GM12878 (cell line): ENCODE data around the gene ASRGL1. TPM values are rescaled to one million over a fixed set of nuclear protein-coding genes. Genes with fewer than 3 reads are reported as not detected.

Source experiments
- CEBPB ChIP-seq, 2 experiments: fragments of 150-350 bp in 1 of 2; IDR thresholded peaks; 2 replicates each; pipeline ENCODE4 v1.6.1; 2012 to 2014; ENCODE audit warnings: low read depth in 2 of 2, low read length in 2 of 2, borderline replicate concordance in 1 of 2, inconsistent platforms in 1 of 2
- FOXK2 ChIP-seq: fragments of 450-650 bp; IDR thresholded peaks from 2 replicates; pipeline ENCODE4 v1.6.1; 2017; ENCODE audit warnings: mild to moderate bottlenecking, moderate library complexity
- JUNB ChIP-seq: IDR thresholded peaks from 2 replicates; pipeline ENCODE4 v1.6.1; 2016; ENCODE audit warnings: antibody characterized with exemption, mild to moderate bottlenecking
- NR2C1 ChIP-seq: fragments of 450-650 bp; IDR thresholded peaks from 2 replicates; pipeline ENCODE4 v1.6.1; 2017; ENCODE audit warnings: antibody characterized with exemption, mild to moderate bottlenecking, moderate library complexity
- SIX5 ChIP-seq: IDR thresholded peaks from 2 replicates; pipeline ENCODE4 v1.6.1; 2011; ENCODE audit warnings: mild to moderate bottlenecking, low read depth, low read length, moderate library complexity; ENCODE audit not compliant: severe bottlenecking
- STAT1 ChIP-seq: fragments of 450-650 bp; conservative IDR thresholded peaks from 2 replicates; pipeline ENCODE4 v1.6.1; 2014; ENCODE audit warnings: antibody characterized with exemption, mild to moderate bottlenecking
- polyA plus RNA-seq, 11 experiments: library from polyadenylated mRNA; depleted of rRNA in 4 of 11; unstranded in 6 of 11; stranded (reverse) in 5 of 11; fragments of >200 nt; fragmentation: Nextera tagmentation in 4 of 11; fragmentation: Illumina TruSeq in 1 of 11; extraction: Ambion mirVana in 4 of 11; extraction: Trizol in 1 of 11; gene quantifications; 1 replicate in 1 of 11; 2 replicates in 10 of 11; pipeline versions ENCODE4 v1.2.1 to v1.2.3, GENCODE V29; 2011 to 2016; ENCODE audit warnings: inconsistent platforms in 2 of 11, missing spikeins in 2 of 11, low read depth in 1 of 11
- total RNA-seq, 4 experiments: library from RNA; depleted of rRNA in 3 of 4; stranded (reverse); fragments of >200 nt in 3 of 4; fragmentation: Illumina TruSeq in 1 of 4; extraction: Trizol in 1 of 4; gene quantifications; 2 replicates each; pipeline versions ENCODE4 v1.2.1 to v1.2.3, GENCODE V29; 2013 to 2021
- TF ChIP-seq, protein P1 (sequence below): IDR thresholded peaks from 2 replicates; pipeline ENCODE4 v1.6.1; 2012; ENCODE audit warnings: low read depth, low read length, improper control_type of control experiment
- TF ChIP-seq, protein P2 (sequence below): fragments of 450-650 bp; IDR thresholded peaks from 2 replicates; pipeline ENCODE4 v1.6.1; 2017; ENCODE audit warnings: mild to moderate bottlenecking, moderate library complexity
- TF ChIP-seq, protein P3 (sequence below): IDR thresholded peaks from 2 replicates; pipeline ENCODE4 v1.6.1; 2012; ENCODE audit warnings: improper control_type of control experiment, low read depth, low read length; ENCODE audit not compliant: insufficient replicate concordance

The ASRGL1 gene
- total and polyA plus RNA-seq, 10 of the 15 experiments (the other 5 are each of a cell fraction or from before 2014, with no cell fraction given), result 0.97 to 24.5 (median 4.8) TPM

DNA sequence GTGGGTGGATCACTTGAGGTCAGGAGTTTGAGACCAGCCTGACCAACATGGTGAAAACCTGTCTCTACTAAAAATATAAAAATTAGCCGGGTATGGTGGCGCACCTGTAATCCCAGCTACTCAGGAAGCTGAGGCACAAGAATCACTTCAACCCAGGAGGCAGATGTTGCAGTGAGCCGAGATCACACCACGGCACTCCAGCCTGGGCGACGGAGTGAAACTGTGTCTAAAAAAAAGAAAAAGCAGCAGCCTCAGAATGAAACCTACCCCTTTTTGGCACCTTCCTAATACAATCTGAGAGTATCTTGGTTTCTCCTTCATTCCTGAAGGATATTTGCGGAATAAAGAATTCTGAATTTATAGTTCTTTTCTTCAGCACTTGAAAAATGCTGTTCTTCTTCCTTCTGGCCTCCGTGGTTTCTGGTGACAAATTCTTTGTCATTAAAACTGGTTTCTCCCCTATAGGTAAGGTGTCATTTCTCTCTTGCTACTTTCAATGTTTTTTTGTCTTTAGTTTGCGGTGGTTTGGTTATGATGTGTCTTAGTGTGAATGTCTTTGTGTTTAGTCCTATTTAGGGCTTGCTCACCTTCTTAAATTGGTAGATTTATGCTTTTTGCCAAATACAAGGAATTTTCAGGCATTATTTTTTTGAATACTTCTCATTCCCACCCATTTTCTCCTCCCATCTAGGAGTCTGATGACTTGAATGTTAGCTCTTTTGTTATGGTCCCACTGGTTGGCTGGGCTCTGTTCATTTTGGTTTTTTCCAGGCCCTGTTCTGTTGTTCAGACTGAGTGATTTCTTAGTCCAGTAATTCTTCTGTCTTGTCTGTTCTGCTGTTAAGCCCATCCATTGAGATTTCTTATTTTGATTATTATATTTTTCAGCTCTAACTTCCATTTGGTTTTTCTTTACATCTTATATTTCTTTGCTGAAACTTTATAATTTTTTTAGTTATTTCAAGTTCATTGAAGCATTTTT is 15.4 kb downstream of the ASRGL1 start (continued):
- TF ChIP-seq SIX5, result no peak
- TF ChIP-seq JUNB, result peak; percentile 35; the same call in 1 of the 2 replicates
- TF ChIP-seq, protein P1, sequence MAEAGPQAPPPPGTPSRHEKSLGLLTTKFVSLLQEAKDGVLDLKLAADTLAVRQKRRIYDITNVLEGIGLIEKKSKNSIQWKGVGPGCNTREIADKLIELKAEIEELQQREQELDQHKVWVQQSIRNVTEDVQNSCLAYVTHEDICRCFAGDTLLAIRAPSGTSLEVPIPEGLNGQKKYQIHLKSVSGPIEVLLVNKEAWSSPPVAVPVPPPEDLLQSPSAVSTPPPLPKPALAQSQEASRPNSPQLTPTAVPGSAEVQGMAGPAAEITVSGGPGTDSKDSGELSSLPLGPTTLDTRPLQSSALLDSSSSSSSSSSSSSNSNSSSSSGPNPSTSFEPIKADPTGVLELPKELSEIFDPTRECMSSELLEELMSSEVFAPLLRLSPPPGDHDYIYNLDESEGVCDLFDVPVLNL, result no peak
- no peak for TF ChIP-seq FOXK2
- TF ChIP-seq, protein P2, sequence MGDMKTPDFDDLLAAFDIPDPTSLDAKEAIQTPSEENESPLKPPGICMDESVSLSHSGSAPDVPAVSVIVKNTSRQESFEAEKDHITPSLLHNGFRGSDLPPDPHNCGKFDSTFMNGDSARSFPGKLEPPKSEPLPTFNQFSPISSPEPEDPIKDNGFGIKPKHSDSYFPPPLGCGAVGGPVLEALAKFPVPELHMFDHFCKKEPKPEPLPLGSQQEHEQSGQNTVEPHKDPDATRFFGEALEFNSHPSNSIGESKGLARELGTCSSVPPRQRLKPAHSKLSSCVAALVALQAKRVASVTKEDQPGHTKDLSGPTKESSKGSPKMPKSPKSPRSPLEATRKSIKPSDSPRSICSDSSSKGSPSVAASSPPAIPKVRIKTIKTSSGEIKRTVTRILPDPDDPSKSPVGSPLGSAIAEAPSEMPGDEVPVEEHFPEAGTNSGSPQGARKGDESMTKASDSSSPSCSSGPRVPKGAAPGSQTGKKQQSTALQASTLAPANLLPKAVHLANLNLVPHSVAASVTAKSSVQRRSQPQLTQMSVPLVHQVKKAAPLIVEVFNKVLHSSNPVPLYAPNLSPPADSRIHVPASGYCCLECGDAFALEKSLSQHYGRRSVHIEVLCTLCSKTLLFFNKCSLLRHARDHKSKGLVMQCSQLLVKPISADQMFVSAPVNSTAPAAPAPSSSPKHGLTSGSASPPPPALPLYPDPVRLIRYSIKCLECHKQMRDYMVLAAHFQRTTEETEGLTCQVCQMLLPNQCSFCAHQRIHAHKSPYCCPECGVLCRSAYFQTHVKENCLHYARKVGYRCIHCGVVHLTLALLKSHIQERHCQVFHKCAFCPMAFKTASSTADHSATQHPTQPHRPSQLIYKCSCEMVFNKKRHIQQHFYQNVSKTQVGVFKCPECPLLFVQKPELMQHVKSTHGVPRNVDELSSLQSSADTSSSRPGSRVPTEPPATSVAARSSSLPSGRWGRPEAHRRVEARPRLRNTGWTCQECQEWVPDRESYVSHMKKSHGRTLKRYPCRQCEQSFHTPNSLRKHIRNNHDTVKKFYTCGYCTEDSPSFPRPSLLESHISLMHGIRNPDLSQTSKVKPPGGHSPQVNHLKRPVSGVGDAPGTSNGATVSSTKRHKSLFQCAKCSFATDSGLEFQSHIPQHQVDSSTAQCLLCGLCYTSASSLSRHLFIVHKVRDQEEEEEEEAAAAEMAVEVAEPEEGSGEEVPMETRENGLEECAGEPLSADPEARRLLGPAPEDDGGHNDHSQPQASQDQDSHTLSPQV, result no peak
- no peak for TF ChIP-seq CEBPB (IDR thresholded peaks at IDR 0.05; ENCODE audit: borderline replicate concordance in 1 of 2, low read depth in 2 of 2, low read length in 2 of 2)
- no peak for TF ChIP-seq STAT1
- TF ChIP-seq, protein P3, sequence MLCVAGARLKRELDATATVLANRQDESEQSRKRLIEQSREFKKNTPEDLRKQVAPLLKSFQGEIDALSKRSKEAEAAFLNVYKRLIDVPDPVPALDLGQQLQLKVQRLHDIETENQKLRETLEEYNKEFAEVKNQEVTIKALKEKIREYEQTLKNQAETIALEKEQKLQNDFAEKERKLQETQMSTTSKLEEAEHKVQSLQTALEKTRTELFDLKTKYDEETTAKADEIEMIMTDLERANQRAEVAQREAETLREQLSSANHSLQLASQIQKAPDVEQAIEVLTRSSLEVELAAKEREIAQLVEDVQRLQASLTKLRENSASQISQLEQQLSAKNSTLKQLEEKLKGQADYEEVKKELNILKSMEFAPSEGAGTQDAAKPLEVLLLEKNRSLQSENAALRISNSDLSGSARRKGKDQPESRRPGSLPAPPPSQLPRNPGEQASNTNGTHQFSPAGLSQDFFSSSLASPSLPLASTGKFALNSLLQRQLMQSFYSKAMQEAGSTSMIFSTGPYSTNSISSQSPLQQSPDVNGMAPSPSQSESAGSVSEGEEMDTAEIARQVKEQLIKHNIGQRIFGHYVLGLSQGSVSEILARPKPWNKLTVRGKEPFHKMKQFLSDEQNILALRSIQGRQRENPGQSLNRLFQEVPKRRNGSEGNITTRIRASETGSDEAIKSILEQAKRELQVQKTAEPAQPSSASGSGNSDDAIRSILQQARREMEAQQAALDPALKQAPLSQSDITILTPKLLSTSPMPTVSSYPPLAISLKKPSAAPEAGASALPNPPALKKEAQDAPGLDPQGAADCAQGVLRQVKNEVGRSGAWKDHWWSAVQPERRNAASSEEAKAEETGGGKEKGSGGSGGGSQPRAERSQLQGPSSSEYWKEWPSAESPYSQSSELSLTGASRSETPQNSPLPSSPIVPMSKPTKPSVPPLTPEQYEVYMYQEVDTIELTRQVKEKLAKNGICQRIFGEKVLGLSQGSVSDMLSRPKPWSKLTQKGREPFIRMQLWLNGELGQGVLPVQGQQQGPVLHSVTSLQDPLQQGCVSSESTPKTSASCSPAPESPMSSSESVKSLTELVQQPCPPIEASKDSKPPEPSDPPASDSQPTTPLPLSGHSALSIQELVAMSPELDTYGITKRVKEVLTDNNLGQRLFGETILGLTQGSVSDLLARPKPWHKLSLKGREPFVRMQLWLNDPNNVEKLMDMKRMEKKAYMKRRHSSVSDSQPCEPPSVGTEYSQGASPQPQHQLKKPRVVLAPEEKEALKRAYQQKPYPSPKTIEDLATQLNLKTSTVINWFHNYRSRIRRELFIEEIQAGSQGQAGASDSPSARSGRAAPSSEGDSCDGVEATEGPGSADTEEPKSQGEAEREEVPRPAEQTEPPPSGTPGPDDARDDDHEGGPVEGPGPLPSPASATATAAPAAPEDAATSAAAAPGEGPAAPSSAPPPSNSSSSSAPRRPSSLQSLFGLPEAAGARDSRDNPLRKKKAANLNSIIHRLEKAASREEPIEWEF, result no peak
- TF ChIP-seq NR2C1, result no peak
